Stimulated activated CD4-positive, alpha-beta T cell treated with anti-CD3 and anti-CD28 coated beads, Interleukin-15, amount 100 ng/mL, for 24 hours (primary cell): ENCODE results near the gene FCGR1A.
"Not testable (repeated sequence)": the region's sequence is repeated elsewhere in the genome, so short reads cannot be mapped to it uniquely, and the experiment has no call there.

Source experiments
- DNase-seq: peaks from one replicate; pipeline ENCODE4 v3.0.0-alpha.2; 2020

Gene FCGR1A

DNA sequence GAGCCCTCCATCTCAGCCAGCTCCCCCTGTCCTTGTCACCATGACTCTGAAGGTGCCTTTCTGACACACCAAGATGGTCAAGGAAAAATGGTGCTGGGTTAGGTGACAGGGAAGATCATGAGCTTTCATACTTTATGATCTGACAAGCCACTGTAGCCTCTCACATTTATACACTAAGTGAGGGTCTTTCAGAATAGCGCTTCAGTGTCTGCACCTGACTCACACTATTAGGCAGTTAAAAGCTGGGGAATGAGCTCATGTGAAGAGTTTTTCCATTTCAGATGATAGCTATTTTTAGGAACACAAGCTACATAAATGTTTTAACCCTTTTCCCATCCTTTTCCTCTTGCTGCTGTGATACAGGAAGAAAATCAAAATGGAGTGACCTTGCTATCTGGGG, 4.2 kb upstream of the FCGR1A start:
- DNase-seq, result not testable (repeated sequence)

DNA sequence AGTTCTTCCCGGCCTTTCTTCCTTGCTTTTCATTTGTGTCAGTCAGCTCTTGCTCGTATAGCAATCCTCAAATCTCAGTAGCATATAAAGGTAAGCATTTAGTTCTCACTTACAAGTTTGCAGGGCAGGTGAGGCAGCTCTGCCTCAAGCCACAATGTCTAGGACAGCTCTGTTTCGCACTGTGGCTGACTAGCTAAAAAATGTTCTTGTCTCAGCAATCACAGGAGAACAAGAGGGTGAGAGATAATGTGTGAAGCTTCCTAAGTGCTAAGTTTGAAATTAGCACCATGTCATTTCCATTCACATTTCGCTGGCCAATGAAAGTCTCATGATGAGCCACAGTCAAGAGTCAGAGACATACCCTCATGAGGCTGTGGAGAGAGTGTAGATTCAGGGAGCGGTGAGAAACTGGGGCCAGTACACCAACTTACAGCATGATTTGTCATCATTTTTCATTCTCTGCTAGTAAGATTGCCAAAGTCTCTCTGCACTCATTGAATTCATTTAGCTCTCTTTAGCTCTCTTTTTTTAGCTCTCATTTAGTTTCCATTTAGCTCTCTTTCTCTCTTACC, 995 bp upstream of the FCGR1A start:
- DNase-seq, result peak; percentile 15

DNA sequence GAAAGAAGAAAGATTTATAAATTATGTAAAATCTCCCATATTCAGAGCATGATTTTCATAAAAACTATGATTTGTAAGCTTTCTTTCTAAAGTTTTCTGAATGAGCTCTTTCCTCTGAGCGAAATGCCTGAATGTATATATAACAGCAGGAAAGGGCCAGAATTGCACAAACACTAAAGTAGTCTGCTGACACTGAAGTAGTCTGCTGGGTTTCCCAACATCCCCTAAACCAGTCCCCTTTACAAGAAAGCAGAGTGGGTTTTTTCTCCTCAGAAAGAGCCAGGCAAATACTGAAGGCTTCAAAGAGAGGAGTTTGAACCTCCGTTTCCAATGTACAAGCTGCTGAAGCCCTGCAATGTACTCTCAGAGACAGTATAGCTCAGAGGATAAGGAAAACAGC, 795 bp downstream of the FCGR1A start:
- DNase-seq, result not testable (repeated sequence)

DNA sequence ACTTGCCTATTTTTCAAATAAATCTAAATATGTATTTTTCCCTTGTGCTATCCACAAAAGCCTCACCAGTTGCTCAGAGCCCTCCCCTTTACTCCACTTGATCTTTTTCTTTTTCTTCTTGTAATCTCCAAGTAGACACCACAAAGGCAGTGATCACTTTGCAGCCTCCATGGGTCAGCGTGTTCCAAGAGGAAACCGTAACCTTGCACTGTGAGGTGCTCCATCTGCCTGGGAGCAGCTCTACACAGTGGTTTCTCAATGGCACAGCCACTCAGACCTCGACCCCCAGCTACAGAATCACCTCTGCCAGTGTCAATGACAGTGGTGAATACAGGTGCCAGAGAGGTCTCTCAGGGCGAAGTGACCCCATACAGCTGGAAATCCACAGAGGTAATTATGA, 1.4 kb downstream of the FCGR1A start:
- not testable (repeated sequence) for DNase-seq

DNA sequence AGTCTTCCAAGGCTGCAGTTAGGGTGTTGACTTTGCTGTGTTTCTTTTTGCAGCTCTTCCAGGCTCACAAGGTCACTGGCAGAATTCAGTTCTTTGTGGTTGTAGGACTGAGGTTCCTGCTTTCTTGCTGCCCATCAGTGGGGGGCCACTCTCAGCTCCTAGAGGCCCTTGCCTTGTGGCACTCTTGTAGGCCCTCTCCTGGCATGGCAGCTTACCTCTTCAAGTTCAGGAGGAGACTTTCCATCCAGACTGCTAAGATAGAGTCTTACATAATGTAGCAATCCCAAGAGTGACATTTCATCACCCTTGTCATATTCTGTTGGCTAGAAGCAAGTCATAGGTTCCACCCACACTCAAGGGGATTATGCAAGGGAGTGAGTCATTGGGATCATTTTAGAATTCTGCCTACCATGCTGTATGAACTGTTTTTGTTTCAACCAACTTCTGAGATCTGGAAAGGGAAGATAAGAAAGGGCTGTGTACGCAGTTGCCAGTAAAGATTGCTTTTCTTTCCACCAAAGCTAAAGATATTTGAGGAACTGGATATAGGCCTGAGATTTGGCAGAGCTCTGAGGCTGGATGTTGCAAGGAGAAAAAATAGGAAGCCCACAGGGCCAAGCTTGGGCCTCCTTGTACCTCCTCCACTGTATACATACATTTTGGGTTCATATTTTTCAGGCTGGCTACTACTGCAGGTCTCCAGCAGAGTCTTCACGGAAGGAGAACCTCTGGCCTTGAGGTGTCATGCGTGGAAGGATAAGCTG, 5.4 kb downstream of the FCGR1A start:
- not testable (repeated sequence) for DNase-seq

DNA sequence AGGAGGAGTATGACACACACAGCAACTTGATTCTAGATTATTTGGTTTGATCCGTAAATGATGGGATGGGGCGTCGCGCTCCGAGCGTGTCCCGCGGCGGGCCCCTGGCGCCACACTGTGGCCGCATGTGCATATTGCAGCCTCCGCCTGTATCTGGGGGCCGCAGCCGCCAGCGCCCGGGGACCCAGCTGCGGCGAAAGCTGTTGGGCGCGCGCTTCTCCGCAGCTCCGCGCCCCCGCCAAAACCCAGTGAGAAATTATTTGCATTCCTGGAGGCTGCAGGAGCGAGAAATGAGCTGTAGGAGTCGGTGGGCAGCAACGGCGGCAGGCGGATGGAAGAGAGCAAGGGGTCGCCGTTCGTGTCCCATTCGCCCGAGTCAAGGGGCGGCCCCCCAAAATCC, 10.0 kb downstream of the FCGR1A start:
- peak; percentile 63 for DNase-seq

DNA sequence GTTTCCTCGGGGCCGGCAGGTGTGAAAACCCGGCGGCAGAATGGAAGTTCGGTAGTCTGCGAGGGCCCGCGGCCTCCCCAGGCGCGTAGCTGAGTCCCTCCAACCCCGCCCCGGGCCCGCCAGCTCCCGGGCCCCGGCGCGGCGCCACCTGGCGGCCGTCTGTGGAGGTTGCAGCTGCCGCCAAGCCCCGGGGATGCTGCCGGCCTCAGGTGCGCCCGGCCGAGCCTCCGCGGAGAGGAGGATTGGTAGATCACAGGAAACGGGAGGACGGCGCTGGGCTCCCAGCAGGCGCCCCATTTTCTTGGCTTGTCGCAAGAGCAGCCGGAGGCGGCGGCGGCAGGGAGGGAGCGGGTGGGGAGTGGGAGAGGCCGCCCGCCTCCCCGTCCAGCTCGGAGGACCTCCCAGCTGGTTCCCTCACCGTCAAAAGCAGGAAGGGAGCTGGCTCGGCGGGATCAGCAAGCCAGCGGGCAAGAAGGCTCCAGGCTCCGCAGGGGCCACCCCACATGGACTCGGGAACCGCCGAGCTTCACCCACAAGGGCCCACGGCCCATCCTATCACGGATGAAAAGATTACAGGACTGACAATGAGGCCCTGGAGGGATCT, 10.5 kb downstream of the FCGR1A start:
- peak; percentile 87 for DNase-seq

DNA sequence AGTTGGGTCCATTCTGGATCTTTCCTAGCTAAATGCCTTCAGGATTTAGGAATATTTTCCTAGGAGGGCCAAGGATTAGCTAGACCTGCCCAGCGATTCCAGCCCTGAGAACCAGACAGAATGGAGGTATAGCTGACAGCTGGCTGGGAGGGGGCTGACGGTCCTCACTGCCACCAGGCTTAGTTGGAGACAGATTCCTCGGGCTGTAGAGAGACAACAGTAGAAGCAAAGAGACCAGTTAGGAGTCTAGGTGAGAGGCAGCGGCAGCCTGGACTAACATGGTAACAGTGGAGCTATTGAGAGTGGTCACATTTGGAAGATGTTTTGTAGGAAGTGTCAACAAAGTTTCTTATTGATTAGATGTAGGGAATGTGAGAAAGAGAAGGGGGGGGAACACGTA, 11.4 kb downstream of the FCGR1A start:
- not testable (repeated sequence) for DNase-seq

DNA sequence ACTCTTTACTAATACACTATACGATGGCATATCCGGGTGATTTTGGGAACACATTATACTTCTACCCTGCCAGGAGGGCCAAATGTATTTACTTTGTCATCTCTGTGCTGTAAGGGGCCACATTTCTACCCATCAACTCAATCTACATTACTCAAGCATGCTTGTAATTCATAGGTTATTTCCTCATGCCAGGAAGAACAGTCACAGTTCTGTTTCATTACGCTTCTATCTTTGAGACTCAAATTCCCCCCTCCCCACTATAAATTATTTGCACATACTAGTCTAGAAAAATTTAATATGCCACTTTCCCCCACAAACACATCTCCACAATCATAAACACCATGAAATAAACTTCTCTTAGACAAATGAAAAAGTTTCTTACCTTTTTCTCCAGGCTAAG, 19.1 kb downstream of the FCGR1A start:
- not testable (repeated sequence) for DNase-seq

DNA sequence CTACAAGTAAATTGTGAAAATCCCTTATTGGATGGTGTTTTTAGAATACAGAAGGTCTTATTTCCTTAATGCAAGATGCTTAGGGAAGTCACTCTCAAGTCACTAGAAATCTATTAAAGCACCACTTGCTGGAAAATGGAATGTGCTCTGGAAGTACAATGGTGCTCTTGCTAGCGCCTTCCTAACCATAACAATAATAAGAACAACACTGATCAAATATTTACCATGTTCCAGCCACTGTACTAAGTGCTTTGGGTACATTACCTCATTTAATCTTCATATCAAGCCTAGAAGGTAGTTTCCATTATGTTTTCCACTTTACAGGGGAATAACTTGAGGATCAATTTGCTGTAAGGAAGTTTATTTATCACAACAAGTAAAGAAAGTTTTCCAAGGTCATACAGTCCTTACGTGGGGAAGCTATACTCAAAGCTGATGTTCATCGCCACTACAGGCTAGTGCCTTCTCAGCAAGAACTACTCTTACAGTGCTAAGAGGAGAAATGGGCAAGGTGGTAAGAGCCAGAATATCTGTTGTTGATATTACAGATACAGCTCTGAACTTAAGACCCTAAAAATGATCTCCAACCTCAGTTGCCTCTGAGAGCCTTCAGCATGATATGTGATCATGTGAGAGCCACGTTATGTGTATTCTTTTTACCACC, 22.1 kb downstream of the FCGR1A start:
- DNase-seq, result not testable (repeated sequence)

DNA sequence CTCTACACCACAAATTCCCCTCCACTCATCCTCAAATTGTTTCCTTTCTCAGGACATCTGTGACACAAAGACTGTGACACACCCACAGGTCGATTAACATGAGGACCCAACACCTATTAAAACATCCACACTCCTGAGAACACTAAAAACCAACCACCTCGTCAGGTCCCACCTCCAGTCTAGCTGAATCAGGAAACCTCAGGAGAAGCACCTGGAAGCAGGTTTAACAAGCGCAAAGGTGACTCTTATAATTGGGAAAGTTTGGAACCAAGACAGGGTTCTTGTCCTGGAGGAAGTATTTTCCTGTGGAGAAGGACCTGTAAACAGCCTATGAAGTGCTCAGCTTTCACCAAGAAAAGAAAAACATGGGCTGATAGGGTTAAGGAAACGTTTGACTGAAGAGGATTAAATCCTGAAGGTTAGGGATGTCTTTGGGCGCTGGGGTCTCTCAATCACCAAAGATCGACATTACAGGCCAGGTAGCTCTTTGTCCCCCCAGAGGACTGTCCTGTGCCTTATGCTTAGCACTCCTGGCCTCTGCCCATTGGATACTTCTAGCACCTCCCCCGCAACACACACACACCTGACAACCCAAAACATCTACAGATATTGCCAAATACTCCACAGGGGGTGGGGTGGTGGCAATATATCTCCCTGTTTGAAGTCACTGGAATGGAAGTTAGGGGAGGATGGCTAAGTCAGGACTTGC, 28.4 kb downstream of the FCGR1A start:
- DNase-seq, result peak; percentile 49

DNA sequence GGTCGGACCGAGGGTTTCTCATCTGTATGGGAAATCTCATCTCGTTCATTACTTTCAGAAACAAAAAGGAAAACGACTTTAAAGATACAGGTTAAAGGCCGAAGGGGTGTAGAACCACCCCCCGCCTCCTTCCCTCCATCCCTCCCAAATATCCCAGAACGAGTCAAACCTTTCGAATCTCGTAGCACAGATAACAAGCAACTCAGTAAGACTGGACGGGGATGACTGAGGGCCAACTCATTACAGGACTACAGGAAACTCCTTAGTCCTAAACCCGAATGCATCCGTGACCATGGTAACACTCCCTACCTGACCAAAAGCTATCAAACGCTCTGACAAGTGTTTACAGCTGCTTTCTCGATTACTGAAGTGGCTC, 29.0 kb downstream of the FCGR1A start:
- peak; percentile 56 for DNase-seq

DNA sequence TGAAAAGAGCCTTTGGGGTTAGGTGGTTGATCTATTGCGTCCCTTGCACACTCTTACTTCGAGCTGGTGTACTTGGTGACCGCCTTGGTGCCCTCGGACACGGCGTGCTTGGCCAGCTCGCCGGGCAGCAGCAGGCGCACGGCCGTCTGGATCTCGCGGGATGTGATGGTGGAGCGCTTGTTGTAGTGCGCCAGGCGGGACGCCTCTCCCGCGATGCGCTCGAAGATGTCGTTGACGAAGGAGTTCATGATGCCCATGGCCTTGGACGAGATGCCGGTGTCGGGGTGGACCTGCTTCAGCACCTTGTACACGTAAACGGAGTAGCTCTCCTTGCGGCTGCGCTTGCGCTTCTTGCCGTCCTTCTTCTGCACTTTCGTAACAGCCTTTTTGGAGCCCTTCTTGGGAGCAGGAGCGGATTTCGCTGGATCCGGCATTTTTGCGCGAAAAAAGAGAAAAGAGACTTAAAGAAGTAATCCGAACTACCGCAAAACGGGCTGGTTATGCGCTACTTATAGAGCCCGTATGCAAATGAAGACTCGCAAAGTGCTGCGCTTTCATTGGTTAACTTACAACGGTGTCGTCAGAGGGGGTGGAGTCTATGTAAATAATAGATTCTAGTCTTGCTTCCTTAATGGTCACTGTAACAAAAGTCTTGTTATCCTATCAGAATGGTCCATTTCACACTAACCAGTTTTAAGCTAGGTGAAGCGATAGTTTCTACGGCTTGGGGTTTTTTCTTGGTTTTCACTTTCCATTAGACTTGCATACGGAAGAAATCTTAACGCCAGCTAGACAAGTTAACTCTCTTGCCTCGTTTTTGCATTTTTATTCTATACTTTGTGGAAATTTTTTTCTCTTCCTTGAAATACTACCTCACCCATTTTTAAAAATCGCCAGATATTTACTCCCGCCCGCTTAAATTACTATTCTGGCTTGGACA, 29.7 kb downstream of the FCGR1A start:
- DNase-seq, result peak; percentile 79

DNA sequence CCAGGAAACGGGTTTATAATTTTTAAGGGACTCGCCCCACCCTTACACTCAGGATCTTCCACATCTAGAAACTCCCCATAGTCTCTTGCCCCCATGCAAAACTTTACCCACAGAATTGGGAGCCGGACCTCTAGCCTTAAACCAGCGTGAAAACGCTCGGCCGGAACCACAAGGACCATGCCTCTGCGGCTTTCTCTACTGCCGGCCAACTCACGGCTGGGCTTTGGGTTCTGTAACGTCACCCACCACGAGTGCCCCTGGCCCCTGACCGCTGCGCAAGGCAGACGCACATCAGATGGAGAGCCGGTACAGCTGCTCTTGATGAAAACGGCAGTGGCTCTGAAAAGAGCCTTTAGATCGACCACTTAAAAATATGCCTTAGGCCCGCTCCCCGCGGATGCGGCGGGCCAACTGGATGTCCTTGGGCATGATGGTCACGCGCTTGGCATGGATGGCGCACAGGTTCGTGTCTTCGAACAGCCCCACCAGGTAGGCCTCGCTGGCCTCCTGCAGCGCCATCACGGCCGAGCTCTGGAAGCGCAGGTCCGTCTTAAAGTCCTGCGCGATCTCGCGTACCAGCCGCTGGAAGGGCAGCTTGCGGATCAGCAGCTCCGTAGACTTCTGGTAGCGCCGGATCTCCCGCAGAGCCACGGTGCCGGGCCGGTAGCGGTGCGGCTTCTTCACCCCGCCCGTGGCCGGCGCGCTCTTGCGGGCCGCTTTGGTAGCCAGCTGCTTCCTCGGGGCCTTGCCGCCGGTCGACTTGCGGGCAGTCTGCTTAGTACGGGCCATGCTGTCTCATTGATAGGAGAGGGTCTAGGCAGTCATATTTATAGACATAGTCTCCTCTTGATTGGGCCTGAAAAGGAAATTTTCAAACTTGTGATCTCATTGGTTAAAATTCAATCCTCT, 30.7 kb downstream of the FCGR1A start:
- DNase-seq, result peak; percentile 48

DNA sequence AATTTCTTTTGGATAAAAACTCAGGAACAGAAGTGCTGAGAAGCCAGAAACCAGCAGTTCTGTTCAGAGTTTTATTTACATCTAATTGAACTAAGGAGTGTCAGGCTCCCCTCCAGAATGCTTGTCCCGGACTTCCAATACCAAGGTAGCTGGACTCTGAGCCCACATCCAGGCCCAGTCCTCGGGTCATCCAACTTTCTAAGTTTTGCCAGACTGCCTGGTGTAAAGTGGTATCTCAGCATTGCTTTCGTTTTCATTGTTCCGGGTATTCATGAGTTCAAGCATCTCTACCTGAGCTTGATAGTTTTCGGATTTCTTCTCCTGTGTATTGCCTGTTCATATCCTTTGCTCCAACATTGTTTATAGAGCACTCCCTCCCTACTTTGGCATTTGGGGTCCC, 37.9 kb downstream of the FCGR1A start:
- DNase-seq, result not testable (repeated sequence)

DNA sequence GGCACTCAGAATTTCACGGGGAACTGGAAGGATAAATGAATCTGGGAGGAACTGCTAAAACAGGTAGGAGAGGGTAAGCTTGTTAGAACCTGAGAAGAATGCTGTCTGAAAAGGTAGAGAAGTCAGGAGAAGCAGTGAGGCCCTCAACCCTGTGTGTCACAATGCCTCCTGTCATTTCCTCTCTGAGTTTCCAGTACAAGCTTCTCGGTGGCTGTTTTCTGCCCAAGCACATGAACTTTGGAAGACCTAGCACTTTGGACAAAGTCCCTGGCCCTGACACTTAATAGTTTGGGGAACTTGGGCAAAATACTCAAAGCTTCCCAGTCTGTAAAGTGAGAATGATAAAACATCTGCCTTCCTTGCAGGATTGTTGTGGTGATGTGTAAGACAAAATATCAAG, 44.1 kb downstream of the FCGR1A start:
- DNase-seq, result not testable (repeated sequence)

DNA sequence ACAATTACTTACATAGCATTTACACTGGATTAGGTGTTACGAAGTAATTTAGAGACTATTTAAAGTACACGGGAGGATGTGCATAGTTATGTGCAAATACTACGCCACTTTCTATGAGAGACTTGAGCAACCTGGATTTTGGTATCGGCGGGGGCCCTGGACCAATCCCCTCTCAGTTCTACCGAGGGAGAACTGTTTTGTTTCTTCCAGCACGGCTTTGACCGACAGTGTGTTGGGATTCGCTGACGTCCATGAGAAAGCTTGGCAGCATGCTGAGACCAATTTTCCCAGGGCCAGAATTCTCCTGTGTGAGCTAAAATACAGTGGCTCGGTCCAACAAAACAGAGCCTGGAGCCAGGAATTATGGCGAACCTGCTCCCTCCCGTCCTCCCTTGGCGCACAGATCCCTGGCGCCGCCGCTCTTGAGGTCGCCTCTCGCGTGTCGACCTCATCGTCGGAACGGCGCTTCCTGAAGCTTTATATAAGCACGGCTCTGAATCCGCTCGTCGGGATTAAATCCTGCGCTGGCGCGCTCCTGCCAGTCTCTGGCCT, 49.3 kb downstream of the FCGR1A start:
- not testable (repeated sequence) for DNase-seq

DNA sequence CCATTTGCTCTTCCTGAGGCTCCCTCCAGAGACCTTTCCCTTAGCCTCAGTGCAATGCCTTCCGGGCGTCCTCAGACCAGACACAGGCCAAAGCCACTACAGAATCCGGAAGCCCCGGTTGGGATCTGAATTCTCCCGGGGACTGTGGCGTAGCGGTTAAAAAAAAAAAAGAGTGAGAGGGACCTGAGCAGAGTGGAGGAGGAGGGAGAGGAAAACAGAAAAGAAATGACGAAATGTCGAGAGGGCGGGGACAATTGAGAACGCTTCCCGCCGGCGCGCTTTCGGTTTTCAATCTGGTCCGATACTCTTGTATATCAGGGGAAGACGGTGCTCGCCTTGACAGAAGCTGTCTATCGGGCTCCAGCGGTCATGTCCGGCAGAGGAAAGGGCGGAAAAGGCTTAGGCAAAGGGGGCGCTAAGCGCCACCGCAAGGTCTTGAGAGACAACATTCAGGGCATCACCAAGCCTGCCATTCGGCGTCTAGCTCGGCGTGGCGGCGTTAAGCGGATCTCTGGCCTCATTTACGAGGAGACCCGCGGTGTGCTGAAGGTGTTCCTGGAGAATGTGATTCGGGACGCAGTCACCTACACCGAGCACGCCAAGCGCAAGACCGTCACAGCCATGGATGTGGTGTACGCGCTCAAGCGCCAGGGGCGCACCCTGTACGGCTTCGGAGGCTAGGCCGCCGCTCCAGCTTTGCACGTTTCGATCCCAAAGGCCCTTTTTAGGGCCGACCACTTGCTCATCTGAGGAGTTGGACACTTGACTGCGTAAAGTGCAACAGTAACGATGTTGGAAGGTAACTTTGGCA, 50.0 kb downstream of the FCGR1A start:
- DNase-seq, result not testable (repeated sequence)

DNA sequence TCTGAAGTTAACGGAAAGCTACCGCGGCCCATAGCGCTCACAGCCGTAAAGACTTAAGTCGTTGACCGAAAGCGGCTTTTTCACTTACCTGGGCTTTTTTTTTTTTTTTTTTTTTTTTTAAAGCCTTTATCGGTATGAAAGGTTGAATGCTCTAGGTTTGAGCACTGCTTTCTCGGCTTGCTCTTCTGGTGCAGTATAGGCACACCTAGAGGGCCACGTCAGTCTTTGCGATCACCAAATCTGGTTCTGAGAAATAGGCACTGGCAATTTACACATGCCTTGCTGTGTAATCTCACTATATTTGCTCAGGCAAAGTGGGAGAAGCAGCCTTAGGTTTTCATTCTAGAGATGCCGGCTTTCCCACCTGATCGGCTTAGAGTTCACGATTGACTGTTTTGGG, 50.6 kb downstream of the FCGR1A start:
- not testable (repeated sequence) for DNase-seq

DNA sequence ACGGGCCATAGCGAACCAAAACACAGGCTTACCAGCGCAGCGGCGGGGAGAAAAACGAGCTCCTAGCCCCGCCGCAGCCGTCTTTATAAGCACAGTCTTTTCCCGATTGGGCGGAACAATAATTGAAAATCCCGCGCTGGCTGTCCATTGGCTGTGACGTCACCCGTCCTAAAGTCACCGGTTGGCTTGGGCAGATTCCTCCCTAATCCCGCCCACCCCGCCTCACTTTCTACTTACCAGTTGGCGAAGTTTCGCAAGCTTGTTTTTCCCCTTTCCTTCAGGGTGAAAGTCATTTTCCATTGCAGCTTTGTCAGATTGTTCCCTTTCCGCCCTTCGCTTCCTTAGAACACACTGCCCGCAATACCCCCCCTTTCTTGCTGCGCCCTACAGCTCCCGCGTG, 58.7 kb downstream of the FCGR1A start:
- not testable (repeated sequence) for DNase-seq
